ENCODE data around the gene C4BPA. TPM values are rescaled to one million over a fixed set of nuclear protein-coding genes. Genes with fewer than 3 reads are reported as not detected.

The C4BPA gene
- total RNA-seq, 4 donors from 2014 or later = 0.67 TPM; not detected in 3

GRCh38 chr1:207134581-207134980, 30.5 kb downstream of the C4BPA start:
- no peaks in the 10 kb centered on the region for H3K36me3 ChIP-seq
- peaks cover 0 to 7% (median 0%) of the 10 kb centered on the region in 3 donors for H3K9me3 ChIP-seq
- no peak for DNase-seq
- H3K4me1 ChIP-seq = no peaks in the 10 kb centered on the region
- no peak overlapping the region for H3K4me3 ChIP-seq
- 71 to 89% methylated on average over 1 of the region's 1 CpG for WGBS, 2 donors
- no peak overlapping the region for H3K27ac ChIP-seq
- TF ChIP-seq CTCF (IDR thresholded peaks at IDR 0.05) (no peak), POLR2A (IDR thresholded peaks at IDR 0.05) (no peak)
- H3K27me3 ChIP-seq = no peaks in the 10 kb centered on the region
- intact Hi-C loops (cut with DNase I) = no loop called here

GRCh38 chr1:207139616-207140015, 35.6 kb downstream of the C4BPA start:
- no peak overlapping the region for H3K27ac ChIP-seq
- H3K36me3 ChIP-seq = no peaks in the 10 kb centered on the region
- H3K4me1 ChIP-seq = no peaks in the 10 kb centered on the region
- TF ChIP-seq POLR2A (IDR thresholded peaks at IDR 0.05) = no peak
- TF ChIP-seq CTCF (IDR thresholded peaks at IDR 0.05) = no peak
- intact Hi-C loops (cut with DNase I) = no loop called here
- no peaks in the 10 kb centered on the region for H3K27me3 ChIP-seq
- no peak for DNase-seq
- 70 to 90% methylated on average over 1 of the region's 1 CpG for WGBS, 2 donors
- H3K4me3 ChIP-seq = no peak overlapping the region
- no peaks in the 10 kb centered on the region for H3K9me3 ChIP-seq

GRCh38 chr1:207140536-207140935, 36.5 kb downstream of the C4BPA start:
- intact Hi-C loops (cut with DNase I) = no loop called here
- Histone ChIP-seq H3K27me3 (no peaks in the 10 kb centered on the region), H3K27ac (no peak overlapping the region), H3K4me1 (no peaks in the 10 kb centered on the region), H3K36me3 (no peaks in the 10 kb centered on the region), H3K4me3 (no peak overlapping the region), H3K9me3 (no peaks in the 10 kb centered on the region)
- TF ChIP-seq POLR2A (IDR thresholded peaks at IDR 0.05) = no peak
- no peak for DNase-seq
- WGBS, 2 donors = 19 to 32% methylated on average over 1 of the region's 1 CpG

- Histone ChIP-seq H3K27me3 (no peaks in the 10 kb centered on the region), H3K9me3 (no peaks in the 10 kb centered on the region), H3K4me1 (no peaks in the 10 kb centered on the region), H3K36me3 (no peaks in the 10 kb centered on the region), H3K27ac (no peak overlapping the region), H3K4me3 (no peak overlapping the region)
- no peak for DNase-seq
- TF ChIP-seq CTCF (IDR thresholded peaks at IDR 0.05) (no peak), POLR2A (IDR thresholded peaks at IDR 0.05) (no peak)
- intact Hi-C loops (cut with DNase I) = no loop called here
- WGBS, 2 donors = 49 to 62% methylated on average over 5 of the region's 5 CpGs
Observed at GRCh38 chr1:207145401-207146058, 41.5 kb downstream of the C4BPA start.

GRCh38 chr1:207151920-207152319, 47.9 kb downstream of the C4BPA start:
- no peak for DNase-seq
- Histone ChIP-seq H3K27ac (no peak overlapping the region), H3K4me1 (no peaks in the 10 kb centered on the region), H3K4me3 (no peak overlapping the region), H3K27me3 (no peaks in the 10 kb centered on the region), H3K9me3 (peaks cover 0 to 9% (median 4%) of the 10 kb centered on the region in 3 donors), H3K36me3 (no peaks in the 10 kb centered on the region)
- TF ChIP-seq CTCF (IDR thresholded peaks at IDR 0.05) (no peak), POLR2A (IDR thresholded peaks at IDR 0.05) (no peak)
- intact Hi-C loops (cut with DNase I) = no loop called here

All from esophagus squamous epithelium (tissue), 5 donors.